ENCODE results near the gene SPATA6. TPM values are rescaled to one million over a fixed set of nuclear protein-coding genes. Genes with fewer than 3 reads are reported as not detected.

The SPATA6 gene
- total and polyA plus RNA-seq, 2 of the 8 experiments (the other 6 are each of a cell fraction or from before 2014, with no cell fraction given): 2.4 to 17.2 TPM

- Histone ChIP-seq H2BK15ac (ENCODE audit: low read length) (no peak overlapping the region), H4K8ac (ENCODE audit: extremely low read depth, insufficient read depth, low read length) (no peak overlapping the region), H3K79me2 (ENCODE audit: control insufficient read depth in 1 of 2, insufficient read depth in 2 of 2, low read length in 2 of 2) (no peaks in the 10 kb centered on the region), H4K20me1 (replicated peaks in 1 of 2; ENCODE audit: control insufficient read depth in 1 of 2, insufficient read depth in 2 of 2, low read length in 2 of 2) (no peaks in the 10 kb centered on the region), H3K4ac (replicated peaks; ENCODE audit: insufficient read length, low read depth, low read length) (no peak overlapping the region), H3K14ac (ENCODE audit: insufficient read length) (no peak overlapping the region), H3K9ac (replicated peaks in 1 of 4; ENCODE audit: extremely low read depth in 1 of 4, low read depth in 3 of 4, low read length in 3 of 4) (no peak overlapping the region), H2BK20ac (ENCODE audit: low read length) (no peak overlapping the region), H4K5ac (ENCODE audit: insufficient read length, low read depth, low read length) (no peak overlapping the region), H2AK5ac (ENCODE audit: low read depth, low read length) (no peak overlapping the region), H2AFZ (ENCODE audit: low read length) (no peak overlapping the region), H3K4me1 (replicated peaks in 1 of 4; ENCODE audit: control insufficient read depth in 3 of 4, insufficient read depth in 4 of 4, low read length in 3 of 4) (no peaks in the 10 kb centered on the region), H2BK12ac (ENCODE audit: low read depth, low read length) (no peak overlapping the region), H3K23ac (ENCODE audit: insufficient read length) (no peak overlapping the region), H3K56ac (replicated peaks; ENCODE audit: insufficient read length, low read depth, low read length) (no peak overlapping the region), H4K91ac (replicated peaks; ENCODE audit: insufficient read length, low read length) (no peak overlapping the region), H3K27ac (ENCODE audit: low read depth, low read length) (no peak overlapping the region), H3K9me3 (ENCODE audit: insufficient read depth in 2 of 2, low read depth in 1 of 2, low read length in 1 of 2) (peaks cover 27 to 41% of the 10 kb centered on the region in 2 experiments), H3K4me2 (ENCODE audit: insufficient read depth in 1 of 2, low read depth in 2 of 2, low read length in 2 of 2) (no peak overlapping the region), H3K36me3 (ENCODE audit: control insufficient read depth in 2 of 4, insufficient read depth in 4 of 4, low read length in 3 of 4) (peaks cover 0 to 19% (median 3%) of the 10 kb centered on the region in 4 experiments; a peak in 3 of 8 replicates), H3K79me1 (ENCODE audit: low read depth, low read length) (no peaks in the 10 kb centered on the region), H3K4me3 (ENCODE audit: extremely low read depth in 1 of 4, insufficient read depth in 2 of 4, low read depth in 3 of 4, low read length in 4 of 4) (no peak overlapping the region), H2BK120ac (replicated peaks; ENCODE audit: low read depth, low read length) (no peak overlapping the region), H3K18ac (ENCODE audit: extremely low read depth, low read length) (no peak overlapping the region), H3K23me2 (ENCODE audit: low read depth, low read length) (no peaks in the 10 kb centered on the region), H2BK5ac (ENCODE audit: low read depth, low read length) (no peak overlapping the region), H3K27me3 (replicated peaks in 1 of 4; ENCODE audit: control insufficient read depth in 3 of 4, extremely low read depth in 1 of 4, insufficient read depth in 3 of 4, low read length in 3 of 4) (no peaks in the 10 kb centered on the region)
- WGBS, 2 experiments (ENCODE audit: extremely low coverage in 1 of 2, insufficient coverage in 1 of 2, insufficient read length in 1 of 2, insufficient replicate concordance in 2 of 2, low coverage in 1 of 2, low lambda C conversion rate in 2 of 2, missing lambda C conversion rate in 1 of 2): 92% methylated on average over 2 of the region's 2 CpGs; no CpG with 5 or more reads in 1 of the 2 experiments
- DNase-seq (ENCODE audit: low read depth in 1 of 2, low spot score in 2 of 2) (no peak), FAIRE-seq (no peak)
- TF ChIP-seq CEBPB (IDR thresholded peaks at IDR 0.05; ENCODE audit: low read depth, low read length): peak; percentile 79
- TF ChIP-seq TAF7 (optimal IDR thresholded peaks at IDR 0.05; ENCODE audit: borderline replicate concordance, low read depth, low read length): no peak
- ChIA-PET CTCF (ENCODE audit: partially characterized antibody) (no interaction called here), POLR2A (ENCODE audit: partially characterized antibody) (no interaction called here)
Observed at GRCh38 chr1:48371598-48371997, 100.4 kb downstream of the SPATA6 start.

All from H1 (cell line).